Measurements from ENCODE around the gene INAVA.

GRCh38 chr1:200873116-200873670 is 21.5 kb upstream of the INAVA start:
- no peak for TF ChIP-seq EZH2 (IDR thresholded peaks at IDR 0.05; ENCODE audit: insufficient read depth, poor library complexity, severe bottlenecking)
- no peak for TF ChIP-seq EZH2phosphoT487 (IDR thresholded peaks at IDR 0.05; ENCODE audit: insufficient read depth, low read depth)
